ENCODE data around the gene TXNDC15.

Gene TXNDC15

DNA sequence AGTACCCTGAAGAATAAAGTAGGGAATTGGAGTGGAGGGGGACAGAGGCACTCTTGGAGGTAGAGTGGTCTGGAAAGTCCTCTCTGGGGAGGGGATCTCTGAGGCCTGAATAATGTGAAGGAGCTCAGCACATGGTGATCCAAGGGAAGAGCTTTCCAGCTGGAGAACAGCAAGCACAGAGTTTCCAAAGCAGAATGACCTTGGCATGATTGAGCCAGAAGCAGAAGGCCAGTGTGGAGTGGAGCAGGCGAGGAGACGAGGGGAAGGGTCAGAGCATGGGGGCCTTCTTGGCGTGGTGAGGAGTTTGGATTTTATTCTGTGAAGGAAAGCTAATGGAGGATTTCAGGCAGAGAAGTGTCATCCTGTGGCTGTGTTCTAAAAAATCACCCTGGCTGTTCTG is 39.1 kb downstream of the TXNDC15 start:
- no peak for ATAC-seq
- TF ChIP-seq ZC3H10 (CRISPR knock-in tag; IDR thresholded peaks at IDR 0.05) = no peak
- no peak for TF ChIP-seq ZNF70 (CRISPR knock-in tag; IDR thresholded peaks at IDR 0.05)
- TF ChIP-seq, protein P1, sequence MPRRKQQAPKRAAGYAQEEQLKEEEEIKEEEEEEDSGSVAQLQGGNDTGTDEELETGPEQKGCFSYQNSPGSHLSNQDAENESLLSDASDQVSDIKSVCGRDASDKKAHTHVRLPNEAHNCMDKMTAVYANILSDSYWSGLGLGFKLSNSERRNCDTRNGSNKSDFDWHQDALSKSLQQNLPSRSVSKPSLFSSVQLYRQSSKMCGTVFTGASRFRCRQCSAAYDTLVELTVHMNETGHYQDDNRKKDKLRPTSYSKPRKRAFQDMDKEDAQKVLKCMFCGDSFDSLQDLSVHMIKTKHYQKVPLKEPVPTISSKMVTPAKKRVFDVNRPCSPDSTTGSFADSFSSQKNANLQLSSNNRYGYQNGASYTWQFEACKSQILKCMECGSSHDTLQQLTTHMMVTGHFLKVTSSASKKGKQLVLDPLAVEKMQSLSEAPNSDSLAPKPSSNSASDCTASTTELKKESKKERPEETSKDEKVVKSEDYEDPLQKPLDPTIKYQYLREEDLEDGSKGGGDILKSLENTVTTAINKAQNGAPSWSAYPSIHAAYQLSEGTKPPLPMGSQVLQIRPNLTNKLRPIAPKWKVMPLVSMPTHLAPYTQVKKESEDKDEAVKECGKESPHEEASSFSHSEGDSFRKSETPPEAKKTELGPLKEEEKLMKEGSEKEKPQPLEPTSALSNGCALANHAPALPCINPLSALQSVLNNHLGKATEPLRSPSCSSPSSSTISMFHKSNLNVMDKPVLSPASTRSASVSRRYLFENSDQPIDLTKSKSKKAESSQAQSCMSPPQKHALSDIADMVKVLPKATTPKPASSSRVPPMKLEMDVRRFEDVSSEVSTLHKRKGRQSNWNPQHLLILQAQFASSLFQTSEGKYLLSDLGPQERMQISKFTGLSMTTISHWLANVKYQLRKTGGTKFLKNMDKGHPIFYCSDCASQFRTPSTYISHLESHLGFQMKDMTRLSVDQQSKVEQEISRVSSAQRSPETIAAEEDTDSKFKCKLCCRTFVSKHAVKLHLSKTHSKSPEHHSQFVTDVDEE (CRISPR knock-in tag; IDR thresholded peaks at IDR 0.05) = no peak
- TF ChIP-seq, protein P2, sequence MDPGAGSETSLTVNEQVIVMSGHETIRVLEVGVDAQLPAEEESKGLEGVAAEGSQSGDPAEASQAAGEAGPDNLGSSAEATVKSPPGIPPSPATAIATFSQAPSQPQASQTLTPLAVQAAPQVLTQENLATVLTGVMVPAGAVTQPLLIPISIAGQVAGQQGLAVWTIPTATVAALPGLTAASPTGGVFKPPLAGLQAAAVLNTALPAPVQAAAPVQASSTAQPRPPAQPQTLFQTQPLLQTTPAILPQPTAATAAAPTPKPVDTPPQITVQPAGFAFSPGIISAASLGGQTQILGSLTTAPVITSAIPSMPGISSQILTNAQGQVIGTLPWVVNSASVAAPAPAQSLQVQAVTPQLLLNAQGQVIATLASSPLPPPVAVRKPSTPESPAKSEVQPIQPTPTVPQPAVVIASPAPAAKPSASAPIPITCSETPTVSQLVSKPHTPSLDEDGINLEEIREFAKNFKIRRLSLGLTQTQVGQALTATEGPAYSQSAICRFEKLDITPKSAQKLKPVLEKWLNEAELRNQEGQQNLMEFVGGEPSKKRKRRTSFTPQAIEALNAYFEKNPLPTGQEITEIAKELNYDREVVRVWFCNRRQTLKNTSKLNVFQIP (CRISPR knock-in tag; IDR thresholded peaks at IDR 0.05; ENCODE audit: borderline replicate concordance, low read depth) = no peak
- no peak for TF ChIP-seq ESRRG (CRISPR knock-in tag; IDR thresholded peaks at IDR 0.05)
- TF ChIP-seq ZNF565 (CRISPR knock-in tag; conservative IDR thresholded peaks at IDR 0.05; ENCODE audit: low read depth) = no peak
- no peak for TF ChIP-seq ZFP30 (CRISPR knock-in tag; IDR thresholded peaks at IDR 0.05)
- TF ChIP-seq TCF4 (CRISPR knock-in tag; IDR thresholded peaks at IDR 0.05; ENCODE audit: borderline replicate concordance) = no peak
- no peak for TF ChIP-seq SNAI2 (CRISPR knock-in tag; IDR thresholded peaks at IDR 0.05)

DNA sequence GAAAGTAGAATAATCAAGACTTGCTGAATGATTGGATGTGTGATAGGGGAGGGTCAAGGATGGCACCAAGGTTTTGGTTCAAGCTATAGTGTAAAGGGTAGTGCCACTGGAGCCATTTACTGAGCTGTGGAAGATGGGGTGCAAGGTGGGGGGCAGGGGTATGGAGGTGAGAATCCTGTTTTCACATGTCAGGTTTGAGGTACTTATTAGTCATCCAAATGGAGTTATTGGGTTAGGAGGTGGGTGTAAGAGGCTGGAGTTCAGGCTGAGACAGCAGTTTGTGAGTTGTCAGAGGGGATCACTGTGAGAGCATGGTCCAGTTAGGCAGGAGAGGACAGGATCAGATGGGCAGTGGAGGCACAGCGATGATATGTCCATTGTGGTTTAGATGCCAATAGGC is 39.6 kb downstream of the TXNDC15 start:
- no peak for TF ChIP-seq ZNF8 (CRISPR knock-in tag; IDR thresholded peaks at IDR 0.05)
- TF ChIP-seq SNAI2 (CRISPR knock-in tag; IDR thresholded peaks at IDR 0.05) = no peak
- TF ChIP-seq, protein P3, sequence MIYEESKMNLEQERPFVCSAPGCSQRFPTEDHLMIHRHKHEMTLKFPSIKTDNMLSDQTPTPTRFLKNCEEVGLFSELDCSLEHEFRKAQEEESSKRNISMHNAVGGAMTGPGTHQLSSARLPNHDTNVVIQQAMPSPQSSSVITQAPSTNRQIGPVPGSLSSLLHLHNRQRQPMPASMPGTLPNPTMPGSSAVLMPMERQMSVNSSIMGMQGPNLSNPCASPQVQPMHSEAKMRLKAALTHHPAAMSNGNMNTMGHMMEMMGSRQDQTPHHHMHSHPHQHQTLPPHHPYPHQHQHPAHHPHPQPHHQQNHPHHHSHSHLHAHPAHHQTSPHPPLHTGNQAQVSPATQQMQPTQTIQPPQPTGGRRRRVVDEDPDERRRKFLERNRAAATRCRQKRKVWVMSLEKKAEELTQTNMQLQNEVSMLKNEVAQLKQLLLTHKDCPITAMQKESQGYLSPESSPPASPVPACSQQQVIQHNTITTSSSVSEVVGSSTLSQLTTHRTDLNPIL (CRISPR knock-in tag; IDR thresholded peaks at IDR 0.05; ENCODE audit: low read depth) = no peak
- TF ChIP-seq TCF4 (CRISPR knock-in tag; IDR thresholded peaks at IDR 0.05; ENCODE audit: borderline replicate concordance) = no peak
- TF ChIP-seq, protein P4, sequence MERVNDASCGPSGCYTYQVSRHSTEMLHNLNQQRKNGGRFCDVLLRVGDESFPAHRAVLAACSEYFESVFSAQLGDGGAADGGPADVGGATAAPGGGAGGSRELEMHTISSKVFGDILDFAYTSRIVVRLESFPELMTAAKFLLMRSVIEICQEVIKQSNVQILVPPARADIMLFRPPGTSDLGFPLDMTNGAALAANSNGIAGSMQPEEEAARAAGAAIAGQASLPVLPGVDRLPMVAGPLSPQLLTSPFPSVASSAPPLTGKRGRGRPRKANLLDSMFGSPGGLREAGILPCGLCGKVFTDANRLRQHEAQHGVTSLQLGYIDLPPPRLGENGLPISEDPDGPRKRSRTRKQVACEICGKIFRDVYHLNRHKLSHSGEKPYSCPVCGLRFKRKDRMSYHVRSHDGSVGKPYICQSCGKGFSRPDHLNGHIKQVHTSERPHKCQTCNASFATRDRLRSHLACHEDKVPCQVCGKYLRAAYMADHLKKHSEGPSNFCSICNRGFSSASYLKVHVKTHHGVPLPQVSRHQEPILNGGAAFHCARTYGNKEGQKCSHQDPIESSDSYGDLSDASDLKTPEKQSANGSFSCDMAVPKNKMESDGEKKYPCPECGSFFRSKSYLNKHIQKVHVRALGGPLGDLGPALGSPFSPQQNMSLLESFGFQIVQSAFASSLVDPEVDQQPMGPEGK (CRISPR knock-in tag; IDR thresholded peaks at IDR 0.05; ENCODE audit: borderline replicate concordance) = no peak
- no peak for TF ChIP-seq ZNF70 (CRISPR knock-in tag; IDR thresholded peaks at IDR 0.05)
- TF ChIP-seq CSDC2 (CRISPR knock-in tag; IDR thresholded peaks at IDR 0.05) = no peak
- no peak for TF ChIP-seq PPARA (CRISPR knock-in tag; IDR thresholded peaks at IDR 0.05; ENCODE audit: borderline replicate concordance)

DNA sequence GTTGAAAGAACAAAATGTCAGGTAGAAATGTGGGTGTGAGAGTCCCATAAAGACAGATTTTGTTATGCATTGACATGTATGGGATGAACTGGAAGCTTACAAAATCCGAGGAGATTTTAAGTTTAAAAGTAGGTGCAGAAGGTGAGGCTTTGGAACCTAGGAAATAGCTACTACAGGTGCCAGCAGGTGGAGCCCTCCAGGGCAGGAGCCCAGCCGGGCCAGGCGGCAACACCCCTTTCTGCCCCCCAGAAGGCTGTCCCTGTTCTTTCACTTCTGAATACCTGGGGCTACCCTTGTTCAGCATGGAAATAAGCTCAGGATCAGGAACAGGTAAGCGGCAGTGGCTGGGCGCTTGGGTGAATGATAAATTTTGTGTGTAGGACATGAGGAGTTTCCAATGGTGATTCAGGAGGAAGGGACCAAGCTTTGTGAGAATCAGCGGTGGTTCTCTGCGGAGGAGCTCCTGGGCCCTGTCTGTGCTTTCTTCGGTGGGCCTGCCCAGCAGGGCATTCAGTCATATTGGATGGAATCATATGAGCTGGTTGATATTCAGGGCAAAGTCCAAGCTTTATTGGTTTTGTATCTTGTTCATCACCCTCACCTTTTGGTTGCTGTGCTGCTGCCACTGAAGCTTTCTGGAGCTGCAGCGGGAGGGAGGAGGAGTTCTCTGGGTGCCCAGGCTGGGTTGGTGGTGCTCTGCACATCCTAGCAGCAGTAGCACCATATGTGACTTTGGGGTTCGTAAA is 43.1 kb downstream of the TXNDC15 start:
- no peak for ATAC-seq
- TF ChIP-seq ZNF565 (CRISPR knock-in tag; conservative IDR thresholded peaks at IDR 0.05; ENCODE audit: low read depth) = no peak
- TF ChIP-seq GLIS3 (CRISPR knock-in tag; IDR thresholded peaks at IDR 0.05) = no peak
- no peak for TF ChIP-seq RARB (CRISPR knock-in tag; IDR thresholded peaks at IDR 0.05)
- TF ChIP-seq ZNF8 (CRISPR knock-in tag; IDR thresholded peaks at IDR 0.05) = no peak
- TF ChIP-seq, protein P2 (CRISPR knock-in tag; IDR thresholded peaks at IDR 0.05; ENCODE audit: borderline replicate concordance, low read depth) = no peak
- no peak for TF ChIP-seq ESRRG (CRISPR knock-in tag; IDR thresholded peaks at IDR 0.05)
- no peak for TF ChIP-seq TCF4 (CRISPR knock-in tag; IDR thresholded peaks at IDR 0.05; ENCODE audit: borderline replicate concordance)
- TF ChIP-seq, protein P5, sequence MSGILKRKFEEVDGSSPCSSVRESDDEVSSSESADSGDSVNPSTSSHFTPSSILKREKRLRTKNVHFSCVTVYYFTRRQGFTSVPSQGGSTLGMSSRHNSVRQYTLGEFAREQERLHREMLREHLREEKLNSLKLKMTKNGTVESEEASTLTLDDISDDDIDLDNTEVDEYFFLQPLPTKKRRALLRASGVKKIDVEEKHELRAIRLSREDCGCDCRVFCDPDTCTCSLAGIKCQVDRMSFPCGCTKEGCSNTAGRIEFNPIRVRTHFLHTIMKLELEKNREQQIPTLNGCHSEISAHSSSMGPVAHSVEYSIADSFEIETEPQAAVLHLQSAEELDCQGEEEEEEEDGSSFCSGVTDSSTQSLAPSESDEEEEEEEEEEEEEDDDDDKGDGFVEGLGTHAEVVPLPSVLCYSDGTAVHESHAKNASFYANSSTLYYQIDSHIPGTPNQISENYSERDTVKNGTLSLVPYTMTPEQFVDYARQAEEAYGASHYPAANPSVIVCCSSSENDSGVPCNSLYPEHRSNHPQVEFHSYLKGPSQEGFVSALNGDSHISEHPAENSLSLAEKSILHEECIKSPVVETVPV (CRISPR knock-in tag; IDR thresholded peaks at IDR 0.05) = no peak
- TF ChIP-seq ZNF70 (CRISPR knock-in tag; IDR thresholded peaks at IDR 0.05) = no peak
- TF ChIP-seq, protein P4 (CRISPR knock-in tag; IDR thresholded peaks at IDR 0.05; ENCODE audit: borderline replicate concordance) = no peak
- TF ChIP-seq TOX (CRISPR knock-in tag; IDR thresholded peaks at IDR 0.05; ENCODE audit: borderline replicate concordance) = no peak
- no peak for TF ChIP-seq ISL1 (CRISPR knock-in tag; IDR thresholded peaks at IDR 0.05)
- no peak for TF ChIP-seq OSR1 (CRISPR knock-in tag; IDR thresholded peaks at IDR 0.05)

More for the DNA sequence above, 39.6 kb downstream of the TXNDC15 start:
- ATAC-seq = no peak
